Measurements from ENCODE around the gene NOX5. TPM values are rescaled to one million over a fixed set of nuclear protein-coding genes. Genes with fewer than 3 reads are reported as not detected.

NOX5 gene
- total RNA-seq, 2 donors from 2014 or later, result 0.54 to 0.92 TPM

DNA sequence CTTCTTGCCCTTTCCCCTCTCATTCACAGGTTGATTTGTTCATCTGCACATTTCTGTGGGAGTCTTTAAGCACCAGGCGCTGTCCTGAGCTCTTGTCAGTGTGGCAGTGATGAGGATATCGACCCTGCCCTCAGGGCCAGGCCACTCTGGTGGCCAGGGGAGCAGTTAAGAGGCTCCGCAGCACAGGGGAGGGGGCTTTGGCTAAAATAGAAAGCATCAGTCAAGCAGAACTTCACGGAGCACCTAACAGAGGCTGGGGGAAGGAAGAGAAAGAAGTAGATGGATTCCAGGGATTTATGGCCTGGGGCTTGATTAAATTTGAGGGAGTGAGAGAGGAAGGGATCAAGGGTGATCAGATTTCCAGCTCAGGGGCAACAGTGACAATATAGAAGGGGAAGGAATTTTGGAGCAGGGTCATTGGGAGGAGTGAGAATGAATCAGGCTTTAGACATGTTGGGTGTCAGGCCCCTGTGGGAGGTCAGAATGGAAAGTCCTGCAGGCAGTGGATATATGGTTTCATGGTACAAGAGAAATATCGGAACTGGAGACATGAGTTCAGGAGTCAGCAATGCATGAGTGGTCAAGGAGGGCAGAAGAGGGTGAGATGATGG lies 73.0 kb downstream of the NOX5 start:
- Histone ChIP-seq H3K4me1 (ENCODE audit: control insufficient read depth in 1 of 2, low read depth in 2 of 2) (peaks cover 0 to 11% of the 10 kb centered on the region in 2 donors), H3K36me3 (no peaks in the 10 kb centered on the region), H3K27me3 (replicated peaks; ENCODE audit: insufficient read depth) (no peaks in the 10 kb centered on the region), H3K4me3 (no peak overlapping the region), H3K9me3 (no peaks in the 10 kb centered on the region), H3K27ac (no peak overlapping the region)
- ATAC-seq (ENCODE audit: insufficient number of reproducible peaks, low FRiP score, low read depth), result no peak
- TF ChIP-seq, protein P1, sequence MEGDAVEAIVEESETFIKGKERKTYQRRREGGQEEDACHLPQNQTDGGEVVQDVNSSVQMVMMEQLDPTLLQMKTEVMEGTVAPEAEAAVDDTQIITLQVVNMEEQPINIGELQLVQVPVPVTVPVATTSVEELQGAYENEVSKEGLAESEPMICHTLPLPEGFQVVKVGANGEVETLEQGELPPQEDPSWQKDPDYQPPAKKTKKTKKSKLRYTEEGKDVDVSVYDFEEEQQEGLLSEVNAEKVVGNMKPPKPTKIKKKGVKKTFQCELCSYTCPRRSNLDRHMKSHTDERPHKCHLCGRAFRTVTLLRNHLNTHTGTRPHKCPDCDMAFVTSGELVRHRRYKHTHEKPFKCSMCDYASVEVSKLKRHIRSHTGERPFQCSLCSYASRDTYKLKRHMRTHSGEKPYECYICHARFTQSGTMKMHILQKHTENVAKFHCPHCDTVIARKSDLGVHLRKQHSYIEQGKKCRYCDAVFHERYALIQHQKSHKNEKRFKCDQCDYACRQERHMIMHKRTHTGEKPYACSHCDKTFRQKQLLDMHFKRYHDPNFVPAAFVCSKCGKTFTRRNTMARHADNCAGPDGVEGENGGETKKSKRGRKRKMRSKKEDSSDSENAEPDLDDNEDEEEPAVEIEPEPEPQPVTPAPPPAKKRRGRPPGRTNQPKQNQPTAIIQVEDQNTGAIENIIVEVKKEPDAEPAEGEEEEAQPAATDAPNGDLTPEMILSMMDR (IDR thresholded peaks at IDR 0.05), result no peak
- DNase-seq (ENCODE audit: low spot score), result no peak

DNA sequence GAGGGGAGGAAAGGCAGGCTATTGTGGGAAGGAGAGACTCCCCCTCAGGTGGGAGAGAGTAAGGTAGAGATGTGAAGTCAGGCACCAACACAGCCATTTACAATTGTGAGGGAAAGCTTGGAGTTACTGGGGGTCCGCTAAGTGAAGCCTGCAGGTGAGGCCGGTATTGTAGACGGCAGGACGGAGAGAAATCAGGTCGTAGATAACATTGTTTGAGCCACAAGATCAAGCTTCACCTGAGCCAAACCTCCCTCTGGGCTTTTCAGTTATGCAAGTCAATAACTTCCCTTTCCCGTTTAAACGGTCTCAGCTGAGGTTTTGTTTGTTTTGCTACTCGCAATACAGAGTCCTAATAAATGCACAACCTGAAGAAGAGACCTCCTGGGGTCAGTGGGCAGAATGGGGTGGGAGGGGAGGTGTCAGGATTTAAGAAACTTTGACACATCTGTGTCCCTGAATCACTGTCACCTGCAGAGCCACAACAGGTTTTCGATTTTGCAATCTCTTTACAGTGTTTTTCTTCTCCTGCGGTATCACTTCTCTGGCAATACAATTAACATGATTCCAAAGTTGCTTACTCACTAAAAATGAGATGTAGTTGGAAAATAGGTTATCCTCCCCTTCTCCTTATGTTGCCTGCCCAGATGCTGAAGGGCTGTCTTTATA lies 73.9 kb downstream of the NOX5 start:
- TF ChIP-seq, protein P1 (IDR thresholded peaks at IDR 0.05), result no peak

DNA sequence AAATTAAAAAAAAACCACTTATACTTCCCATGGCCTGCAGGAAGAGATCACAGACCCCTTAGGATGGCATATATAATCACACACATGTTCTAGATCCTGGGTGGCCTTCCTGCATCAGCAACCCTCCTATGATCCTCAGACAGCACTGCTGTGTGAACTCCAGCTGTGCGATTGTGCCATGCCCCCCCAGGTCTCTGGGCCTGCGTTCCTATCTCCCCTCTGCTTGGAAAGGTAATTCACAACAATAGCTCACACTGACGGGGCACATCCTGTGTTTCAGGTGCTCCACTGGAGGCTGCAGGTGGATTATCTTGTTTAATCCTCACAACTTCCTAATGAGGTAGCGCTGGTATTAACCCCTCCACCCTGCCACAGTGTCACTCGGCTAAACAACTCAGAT lies 74.8 kb downstream of the NOX5 start:
- Histone ChIP-seq H3K27ac (no peak overlapping the region), H3K4me3 (no peak overlapping the region), H3K4me1 (ENCODE audit: control insufficient read depth in 1 of 2, low read depth in 2 of 2) (no peaks in the 10 kb centered on the region), H3K9me3 (no peaks in the 10 kb centered on the region), H3K36me3 (no peaks in the 10 kb centered on the region), H3K27me3 (replicated peaks; ENCODE audit: insufficient read depth) (no peaks in the 10 kb centered on the region)
- no peak for ATAC-seq (ENCODE audit: insufficient number of reproducible peaks, low FRiP score, low read depth)
- DNase-seq (ENCODE audit: low spot score), result no peak
- TF ChIP-seq, protein P1 (IDR thresholded peaks at IDR 0.05), result no peak

More for the DNA sequence above, 73.9 kb downstream of the NOX5 start:
- Histone ChIP-seq H3K36me3 (no peaks in the 10 kb centered on the region), H3K27ac (no peak overlapping the region), H3K9me3 (no peaks in the 10 kb centered on the region), H3K27me3 (replicated peaks; ENCODE audit: insufficient read depth) (no peaks in the 10 kb centered on the region), H3K4me1 (ENCODE audit: control insufficient read depth in 1 of 2, low read depth in 2 of 2) (peaks cover 0 to 1% of the 10 kb centered on the region in 2 donors), H3K4me3 (no peak overlapping the region)
- DNase-seq (ENCODE audit: low spot score), result no peak
- ATAC-seq (ENCODE audit: insufficient number of reproducible peaks, low FRiP score, low read depth), result no peak

DNA sequence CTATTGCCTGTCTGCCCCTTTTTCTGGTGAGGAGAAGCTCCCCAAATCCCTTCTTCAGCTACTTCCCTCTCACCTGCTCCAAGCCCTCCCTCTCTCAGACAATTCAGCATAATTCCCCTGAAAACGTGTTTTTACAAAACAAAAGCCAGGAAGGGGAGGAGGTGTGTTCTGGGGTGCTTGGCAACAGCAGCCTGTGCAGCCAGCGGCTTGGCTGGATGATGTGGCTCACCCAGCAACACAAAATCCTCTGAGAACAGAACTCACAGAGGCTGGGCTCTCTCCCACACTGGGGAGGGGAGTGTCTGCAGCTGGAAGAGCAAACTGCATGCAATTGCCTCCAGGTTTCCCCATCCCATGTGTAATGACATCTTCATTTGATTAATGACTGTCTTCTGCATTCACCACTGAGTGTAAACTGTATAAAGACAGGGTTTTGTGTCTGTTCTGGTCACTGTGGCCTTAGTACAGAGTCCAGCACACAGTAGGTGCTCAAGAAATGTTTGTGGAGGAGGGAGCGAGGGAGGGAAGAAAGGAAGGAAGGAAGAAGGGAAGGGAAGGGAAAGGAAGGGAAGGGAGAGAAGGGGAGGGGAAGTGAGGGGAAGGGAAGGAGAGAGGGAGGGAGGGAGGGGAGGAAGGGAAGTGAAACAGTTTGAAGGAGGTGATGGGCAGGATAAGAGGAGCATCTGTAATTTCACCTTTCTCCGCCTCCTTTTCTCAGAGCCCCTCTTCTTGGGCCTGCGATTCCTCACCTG lies 75.9 kb downstream of the NOX5 start:
- H3K27ac ChIP-seq, result no peak overlapping the region
- DNase-seq (ENCODE audit: low spot score) (no peak), ATAC-seq (ENCODE audit: insufficient number of reproducible peaks, low FRiP score, low read depth) (no peak)
- no peaks in the 10 kb centered on the region for H3K9me3 ChIP-seq
- no peaks in the 10 kb centered on the region for H3K36me3 ChIP-seq
- TF ChIP-seq, protein P1 (IDR thresholded peaks at IDR 0.05), result no peak
- no peaks in the 10 kb centered on the region for H3K27me3 ChIP-seq (replicated peaks; ENCODE audit: insufficient read depth)
- no peaks in the 10 kb centered on the region for H3K4me1 ChIP-seq (ENCODE audit: control insufficient read depth in 1 of 2, low read depth in 2 of 2)
- H3K4me3 ChIP-seq, result no peak overlapping the region

DNA sequence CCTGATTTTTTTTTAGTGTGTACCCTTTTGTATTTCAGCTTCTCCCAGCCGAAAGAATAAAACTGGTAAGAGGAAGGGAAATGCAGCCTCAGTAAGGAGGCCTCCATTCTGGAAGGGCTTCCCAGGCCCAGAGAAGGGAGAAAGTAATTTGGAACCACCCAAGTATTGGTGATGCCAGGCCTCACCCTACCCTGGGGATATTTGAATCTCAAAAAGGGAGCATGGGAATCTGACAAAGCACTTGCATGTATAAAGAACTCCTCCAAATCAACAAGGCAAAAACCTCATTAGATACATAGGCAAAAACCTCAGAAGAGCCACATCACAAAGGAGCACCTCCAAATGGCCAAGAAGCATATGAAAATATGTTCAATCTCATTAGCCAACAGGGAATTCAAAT lies 77.2 kb downstream of the NOX5 start:
- TF ChIP-seq, protein P1 (IDR thresholded peaks at IDR 0.05), result no peak
- ATAC-seq (ENCODE audit: insufficient number of reproducible peaks, low FRiP score, low read depth), result no peak
- Histone ChIP-seq H3K36me3 (no peaks in the 10 kb centered on the region), H3K4me1 (ENCODE audit: control insufficient read depth in 1 of 2, low read depth in 2 of 2) (no peaks in the 10 kb centered on the region), H3K27ac (no peak overlapping the region), H3K4me3 (no peak overlapping the region), H3K27me3 (replicated peaks; ENCODE audit: insufficient read depth) (no peaks in the 10 kb centered on the region), H3K9me3 (no peaks in the 10 kb centered on the region)
- no peak for DNase-seq (ENCODE audit: low spot score)
